LNCAP (cell line): ENCODE measurements around the gene C22orf39.
A peak's percentile ranks its signal among the peaks of the same experiment; 100 is the strongest.

Experiments
- TF ChIP-seq, protein P1 (sequence below): fragments of 450-650 bp; IDR thresholded peaks from 2 replicates; pipeline ENCODE4 v1.5.1; 2017; ENCODE audit warnings: mild to moderate bottlenecking

C22orf39 gene

DNA sequence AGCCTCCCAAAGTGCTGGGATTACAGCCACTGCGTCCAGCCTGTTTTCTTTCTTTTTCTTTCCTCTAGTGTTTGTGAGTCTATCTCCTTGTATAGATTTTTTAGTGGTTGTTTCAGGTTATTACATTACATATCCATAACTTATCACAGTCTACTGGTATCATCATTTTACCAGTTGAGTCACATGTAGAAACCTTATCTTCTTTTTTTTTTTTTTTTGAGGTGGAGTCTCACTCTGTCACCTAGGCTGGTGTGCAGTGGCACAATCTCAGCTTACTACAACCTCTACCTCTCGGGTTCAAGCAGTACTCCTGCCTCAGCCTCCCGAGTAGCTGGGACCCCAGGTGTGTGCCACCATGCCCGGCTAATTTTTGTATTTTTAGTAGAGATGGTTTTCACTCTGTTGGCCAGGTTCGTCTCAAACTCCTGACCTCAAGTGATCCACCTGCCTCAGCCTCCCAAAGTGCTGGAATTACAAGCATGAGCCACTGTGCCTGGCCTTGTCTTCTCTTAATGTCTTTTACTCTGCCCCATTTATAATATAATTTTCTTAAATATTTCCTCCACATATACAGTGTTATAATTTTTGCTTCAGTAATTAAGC, 43.2 kb upstream of the C22orf39 start:
- TF ChIP-seq, protein P1, sequence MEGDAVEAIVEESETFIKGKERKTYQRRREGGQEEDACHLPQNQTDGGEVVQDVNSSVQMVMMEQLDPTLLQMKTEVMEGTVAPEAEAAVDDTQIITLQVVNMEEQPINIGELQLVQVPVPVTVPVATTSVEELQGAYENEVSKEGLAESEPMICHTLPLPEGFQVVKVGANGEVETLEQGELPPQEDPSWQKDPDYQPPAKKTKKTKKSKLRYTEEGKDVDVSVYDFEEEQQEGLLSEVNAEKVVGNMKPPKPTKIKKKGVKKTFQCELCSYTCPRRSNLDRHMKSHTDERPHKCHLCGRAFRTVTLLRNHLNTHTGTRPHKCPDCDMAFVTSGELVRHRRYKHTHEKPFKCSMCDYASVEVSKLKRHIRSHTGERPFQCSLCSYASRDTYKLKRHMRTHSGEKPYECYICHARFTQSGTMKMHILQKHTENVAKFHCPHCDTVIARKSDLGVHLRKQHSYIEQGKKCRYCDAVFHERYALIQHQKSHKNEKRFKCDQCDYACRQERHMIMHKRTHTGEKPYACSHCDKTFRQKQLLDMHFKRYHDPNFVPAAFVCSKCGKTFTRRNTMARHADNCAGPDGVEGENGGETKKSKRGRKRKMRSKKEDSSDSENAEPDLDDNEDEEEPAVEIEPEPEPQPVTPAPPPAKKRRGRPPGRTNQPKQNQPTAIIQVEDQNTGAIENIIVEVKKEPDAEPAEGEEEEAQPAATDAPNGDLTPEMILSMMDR = no peak

DNA sequence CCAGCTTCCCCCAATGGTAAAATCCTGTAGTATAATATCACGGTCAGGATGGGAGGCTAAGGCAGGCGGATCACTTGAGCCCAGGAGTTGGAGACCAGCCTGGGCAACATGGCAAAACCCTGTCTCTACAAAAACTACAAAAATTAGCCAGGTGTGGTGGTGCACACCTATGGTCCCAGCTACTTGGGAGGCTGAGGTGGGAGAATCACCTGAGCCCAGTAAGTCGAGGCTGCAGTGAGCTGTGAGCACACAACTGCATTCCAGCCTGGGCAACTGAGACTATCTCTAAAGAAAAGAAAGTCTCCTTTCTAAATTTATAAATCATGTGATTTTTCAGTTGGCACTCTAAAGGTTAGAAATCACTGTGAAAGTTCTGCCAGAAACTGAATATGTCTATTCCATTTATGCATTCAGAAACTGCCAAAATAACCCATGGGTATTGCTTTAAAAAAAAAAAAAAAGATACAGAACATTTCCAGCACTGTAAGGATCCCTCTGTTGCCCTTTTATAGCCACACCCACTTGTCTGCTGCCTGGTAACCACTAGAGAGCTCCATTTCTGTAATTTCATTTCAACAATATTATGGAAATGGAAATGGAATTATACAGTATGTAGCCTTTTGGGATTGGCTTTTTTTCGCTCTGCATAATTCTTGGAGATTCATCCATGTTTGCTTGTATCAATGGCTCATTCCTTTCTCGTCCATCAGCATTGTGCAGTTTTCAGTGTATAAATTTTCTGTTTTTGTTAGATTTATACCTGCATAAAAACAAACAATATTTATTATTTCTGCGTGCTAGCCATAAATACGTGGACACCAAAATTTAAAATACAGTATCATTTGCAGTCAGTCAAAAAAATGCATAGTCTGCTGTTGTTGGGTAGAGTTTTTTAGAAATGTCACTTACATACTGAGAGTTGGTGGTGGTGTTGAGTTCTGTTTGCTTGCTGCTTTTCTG, 41.7 kb upstream of the C22orf39 start:
- TF ChIP-seq, protein P1 = peak; percentile 47

DNA sequence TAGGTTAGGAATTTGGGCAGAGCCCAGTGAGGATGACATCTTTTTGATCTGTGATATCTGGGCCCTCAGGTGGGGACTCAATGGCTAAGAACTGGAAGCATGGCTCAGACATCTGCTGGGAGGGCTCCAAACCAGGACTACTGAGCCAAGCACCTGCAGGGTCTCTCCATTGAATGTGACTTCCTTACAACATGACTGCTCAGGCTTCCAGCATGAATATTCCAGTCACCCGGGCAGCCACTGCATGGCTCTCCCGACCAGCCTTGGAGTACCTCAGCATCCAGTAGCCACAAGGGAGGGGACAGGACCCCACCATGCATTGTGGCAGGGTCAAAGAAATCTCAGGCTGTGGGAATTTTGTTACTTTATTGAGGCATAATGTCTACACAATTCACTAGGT, 40.8 kb upstream of the C22orf39 start:
- TF ChIP-seq, protein P1 = no peak

DNA sequence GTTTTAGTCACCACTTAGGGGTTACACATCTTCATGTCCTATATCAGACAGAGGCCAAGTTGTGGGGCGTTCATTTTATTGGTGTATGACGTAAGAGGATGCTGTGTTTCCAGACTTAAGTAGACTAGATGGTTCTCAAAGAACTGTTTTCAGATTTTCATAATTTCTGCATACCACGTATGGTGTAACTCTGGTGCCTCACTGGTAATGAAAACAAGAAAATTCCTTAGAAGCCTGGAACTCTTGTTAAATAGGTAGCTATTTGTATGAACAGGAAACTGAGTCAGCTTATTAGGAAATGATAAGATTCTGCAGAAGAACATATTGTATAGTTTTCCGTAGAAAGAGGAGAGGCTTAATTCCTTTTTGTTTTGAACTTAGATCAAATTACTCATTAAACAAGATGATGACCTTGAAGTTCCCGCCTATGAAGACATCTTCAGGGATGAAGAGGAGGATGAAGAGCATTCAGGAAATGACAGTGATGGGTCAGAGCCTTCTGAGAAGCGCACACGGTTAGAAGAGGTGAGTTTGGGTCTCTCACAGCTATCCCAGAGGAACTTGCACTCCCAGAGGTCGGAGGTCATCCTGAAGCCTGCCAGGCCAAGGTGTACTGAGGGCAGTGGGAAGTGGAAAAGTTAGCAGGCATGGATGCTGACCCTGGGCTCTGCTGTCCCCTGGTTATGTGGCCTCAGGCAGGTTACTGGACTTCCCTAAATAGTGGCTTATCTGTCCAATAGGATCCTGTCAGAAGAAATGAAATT, 36.2 kb upstream of the C22orf39 start:
- TF ChIP-seq, protein P1 = no peak

DNA sequence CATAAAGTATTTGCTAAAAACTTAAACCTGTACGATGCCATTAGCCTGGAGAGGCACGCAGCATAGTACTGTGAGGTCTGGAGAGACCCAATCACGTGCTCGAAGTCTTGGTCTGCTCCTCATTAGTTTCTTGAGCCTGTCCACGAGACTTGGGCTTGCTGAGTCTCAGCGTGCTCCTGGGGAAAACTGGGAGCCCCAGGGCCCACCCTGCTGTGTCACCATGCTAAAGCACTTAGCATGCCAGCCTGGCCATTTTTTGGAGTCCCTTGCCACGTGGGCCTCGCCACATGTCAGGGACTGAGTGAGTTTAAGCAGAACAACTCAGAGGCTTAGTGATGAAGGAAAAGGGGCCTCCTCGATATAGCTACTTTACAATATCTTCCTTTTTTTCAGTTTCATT, 34.8 kb upstream of the C22orf39 start:
- TF ChIP-seq, protein P1 = no peak

DNA sequence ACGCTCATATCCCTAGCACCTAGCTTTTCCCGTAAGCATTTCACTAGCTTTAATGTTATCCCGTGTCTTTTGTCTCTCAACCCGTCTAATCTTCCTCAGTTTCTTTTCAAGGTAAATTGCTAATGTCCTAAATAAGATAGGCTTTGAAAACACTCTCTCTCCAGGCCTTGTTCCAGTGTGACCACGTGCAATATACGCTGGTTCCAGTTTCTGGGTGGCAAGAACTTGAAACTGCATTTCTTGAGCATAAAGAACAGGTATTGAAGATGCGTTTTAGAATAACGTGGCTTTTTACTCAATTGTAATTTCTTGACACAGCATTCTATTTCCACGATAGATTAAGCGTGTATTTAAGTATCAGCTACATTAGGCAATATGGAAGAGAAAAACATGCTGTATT, 33.3 kb upstream of the C22orf39 start:
- TF ChIP-seq, protein P1 = no peak

DNA sequence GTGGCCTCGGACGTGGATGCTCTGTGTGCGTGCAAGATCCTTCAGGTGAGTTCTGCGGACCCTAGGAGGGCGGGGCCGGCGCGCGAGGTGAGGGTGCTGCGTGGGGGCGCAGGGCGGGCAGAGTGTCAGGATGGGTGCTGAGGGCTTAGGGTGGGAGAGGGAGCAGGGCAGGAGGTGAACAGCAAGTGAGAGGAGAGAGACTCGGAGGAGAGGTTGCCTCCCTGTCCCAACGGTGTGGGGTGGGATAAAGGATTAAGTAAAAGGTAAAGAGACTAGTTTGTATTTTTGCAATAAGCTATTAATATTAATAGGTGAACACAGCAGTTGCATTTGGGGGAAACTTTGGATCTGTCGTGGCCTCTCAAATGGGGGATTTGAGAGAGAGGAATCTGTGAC, 32.7 kb upstream of the C22orf39 start:
- TF ChIP-seq, protein P1 = no peak
